ENCODE measurements around the gene MAF.

DNA sequence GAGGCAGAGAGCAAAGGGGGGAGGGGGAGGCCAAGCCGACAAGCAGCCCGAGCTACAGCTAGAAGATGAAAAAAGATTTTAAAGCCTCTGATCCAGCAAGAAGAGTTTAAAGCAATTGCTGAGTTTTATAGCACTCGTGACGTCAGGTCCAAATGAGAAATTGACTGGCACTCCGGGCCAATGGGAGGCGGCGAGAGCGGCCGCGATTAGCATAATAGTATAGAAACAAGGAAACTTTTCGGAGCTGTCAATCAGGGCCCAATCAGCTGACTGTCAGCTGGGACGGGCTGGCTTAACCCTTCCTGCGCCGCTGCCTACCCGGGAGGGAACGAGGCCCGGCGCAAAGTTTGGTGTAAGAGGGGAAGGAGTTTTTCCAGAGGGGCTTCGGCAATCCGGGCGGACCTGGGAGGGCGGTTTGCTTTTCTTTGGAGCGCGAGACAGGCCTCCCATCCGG is at the start of gene MAF:
- TF ChIP-seq CTCF (IDR thresholded peaks at IDR 0.05) (no peak), PREB (CRISPR knock-in tag; IDR thresholded peaks at IDR 0.05; ENCODE audit: borderline replicate concordance) (no peak)
